Thyroid gland (tissue), 4 donors: ENCODE results near the gene STRN3.
"Not testable (repeated sequence)": the region's sequence is repeated elsewhere in the genome, so short reads cannot be mapped to it uniquely, and the experiment has no call there.

Experiments used
- POLR2A ChIP-seq, 2 donors: fragments of 450-650 bp; IDR thresholded peaks; one replicate each; pipeline ENCODE4 v1.6.1; 2017; ENCODE audit warnings: antibody characterized with exemption in 2 of 2, mild to moderate bottlenecking in 2 of 2, moderate library complexity in 1 of 2
- TF ChIP-seq, protein P1 (sequence below), 6 experiments: fragments of 200-600 bp in 3 of 6; fragments of 450-650 bp in 3 of 6; sonication (generic) in 3 of 6; IDR thresholded peaks; one replicate each; pipeline ENCODE4 v1.5.1; 2016 to 2019; ENCODE audit warnings: antibody characterized with exemption in 6 of 6, mild to moderate bottlenecking in 2 of 6, inconsistent platforms in 1 of 6, moderate library complexity in 1 of 6

DNA sequence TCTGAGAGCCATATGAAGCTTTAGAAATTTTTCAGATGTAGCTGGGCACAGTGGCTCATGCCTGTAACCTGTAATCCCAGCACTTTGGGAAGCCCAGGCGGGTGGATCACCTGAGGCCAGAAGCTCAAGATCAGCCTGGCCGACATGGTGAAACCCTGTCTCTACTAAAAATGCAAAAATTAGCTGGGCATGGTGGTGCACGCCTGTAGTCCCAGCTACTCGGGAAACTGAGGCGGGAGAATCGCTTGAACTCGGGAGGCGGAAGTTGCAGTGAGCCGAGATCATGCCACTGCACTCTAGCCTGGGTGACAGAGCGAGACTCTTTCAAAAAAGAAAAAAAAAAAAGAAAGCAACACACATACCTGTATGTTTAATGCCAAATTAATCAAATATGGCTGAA is 16.7 kb upstream of the STRN3 start:
- TF ChIP-seq, protein P1, sequence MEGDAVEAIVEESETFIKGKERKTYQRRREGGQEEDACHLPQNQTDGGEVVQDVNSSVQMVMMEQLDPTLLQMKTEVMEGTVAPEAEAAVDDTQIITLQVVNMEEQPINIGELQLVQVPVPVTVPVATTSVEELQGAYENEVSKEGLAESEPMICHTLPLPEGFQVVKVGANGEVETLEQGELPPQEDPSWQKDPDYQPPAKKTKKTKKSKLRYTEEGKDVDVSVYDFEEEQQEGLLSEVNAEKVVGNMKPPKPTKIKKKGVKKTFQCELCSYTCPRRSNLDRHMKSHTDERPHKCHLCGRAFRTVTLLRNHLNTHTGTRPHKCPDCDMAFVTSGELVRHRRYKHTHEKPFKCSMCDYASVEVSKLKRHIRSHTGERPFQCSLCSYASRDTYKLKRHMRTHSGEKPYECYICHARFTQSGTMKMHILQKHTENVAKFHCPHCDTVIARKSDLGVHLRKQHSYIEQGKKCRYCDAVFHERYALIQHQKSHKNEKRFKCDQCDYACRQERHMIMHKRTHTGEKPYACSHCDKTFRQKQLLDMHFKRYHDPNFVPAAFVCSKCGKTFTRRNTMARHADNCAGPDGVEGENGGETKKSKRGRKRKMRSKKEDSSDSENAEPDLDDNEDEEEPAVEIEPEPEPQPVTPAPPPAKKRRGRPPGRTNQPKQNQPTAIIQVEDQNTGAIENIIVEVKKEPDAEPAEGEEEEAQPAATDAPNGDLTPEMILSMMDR (IDR thresholded peaks at IDR 0.05): not testable (repeated sequence)
- TF ChIP-seq POLR2A (IDR thresholded peaks at IDR 0.05): not testable (repeated sequence)
